Duodenal mucosa (tissue), 2 donors: ENCODE data around the gene LDLRAP1.
A peak's percentile ranks its signal among the peaks of the same experiment; 100 is the strongest.

ENCODE experiments used
- H3K27ac ChIP-seq: one replicate; pipeline ENCODE4 v1.7.0; 2013; ENCODE audit warnings: low read depth, low read length
- H3K27me3 ChIP-seq, 2 donors: one replicate each; pipeline ENCODE4 v1.7.0; 2013; ENCODE audit warnings: low read length in 2 of 2, control low read depth in 1 of 2; ENCODE audit not compliant: insufficient read depth in 2 of 2, control insufficient read depth in 1 of 2
- H3K36me3 ChIP-seq, 2 donors: one replicate each; pipeline ENCODE4 v1.7.0; 2013; ENCODE audit warnings: low read length in 2 of 2, control low read depth in 1 of 2; ENCODE audit not compliant: insufficient read depth in 2 of 2, control insufficient read depth in 1 of 2
- H3K4me1 ChIP-seq, 2 donors: one replicate each; pipeline ENCODE4 v1.7.0; 2013; ENCODE audit warnings: low read length in 2 of 2, control low read depth in 1 of 2; ENCODE audit not compliant: insufficient read depth in 2 of 2, control insufficient read depth in 1 of 2
- H3K4me3 ChIP-seq, 2 donors: one replicate each; pipeline ENCODE4 v1.7.0; 2013; ENCODE audit warnings: low read length in 2 of 2, low read depth in 1 of 2
- H3K9ac ChIP-seq, 2 donors: one replicate each; pipeline ENCODE4 v1.7.0; 2013; ENCODE audit warnings: low read length in 2 of 2, low read depth in 1 of 2
- H3K9me3 ChIP-seq, 2 donors: one replicate each; pipeline ENCODE4 v1.7.0; 2013; ENCODE audit warnings: low read length in 2 of 2, control low read depth in 1 of 2; ENCODE audit not compliant: control insufficient read depth in 1 of 2

Gene LDLRAP1

DNA sequence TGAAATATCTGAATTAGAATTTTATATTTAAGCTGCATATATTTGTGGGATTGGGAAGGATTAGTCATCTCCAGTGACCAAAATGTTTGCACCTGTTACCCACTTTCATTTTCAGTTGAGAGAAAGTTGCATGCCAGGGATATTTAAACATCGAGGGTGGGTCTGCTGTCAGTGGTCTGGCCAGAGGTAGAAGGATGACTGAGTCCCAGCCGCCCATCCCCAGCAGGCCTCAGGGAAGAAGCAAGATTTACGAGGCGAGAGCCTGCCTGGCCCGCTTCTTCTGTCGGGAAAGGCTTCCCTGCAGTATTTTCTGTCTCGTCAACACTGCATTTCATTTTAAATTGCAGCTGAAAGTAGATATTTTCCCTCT lies 71.8 kb downstream of the LDLRAP1 start:
- Histone ChIP-seq H3K9ac (no peak overlapping the region), H3K36me3 (no peaks in the 10 kb centered on the region), H3K27me3 (peaks cover 31 to 46% of the 10 kb centered on the region in 2 donors), H3K4me1 (peaks cover 20 to 37% of the 10 kb centered on the region in 2 donors), H3K27ac (no peak overlapping the region), H3K4me3 (peak overlapping the region in 1 of 2 donors; percentile 65), H3K9me3 (no peaks in the 10 kb centered on the region)

DNA sequence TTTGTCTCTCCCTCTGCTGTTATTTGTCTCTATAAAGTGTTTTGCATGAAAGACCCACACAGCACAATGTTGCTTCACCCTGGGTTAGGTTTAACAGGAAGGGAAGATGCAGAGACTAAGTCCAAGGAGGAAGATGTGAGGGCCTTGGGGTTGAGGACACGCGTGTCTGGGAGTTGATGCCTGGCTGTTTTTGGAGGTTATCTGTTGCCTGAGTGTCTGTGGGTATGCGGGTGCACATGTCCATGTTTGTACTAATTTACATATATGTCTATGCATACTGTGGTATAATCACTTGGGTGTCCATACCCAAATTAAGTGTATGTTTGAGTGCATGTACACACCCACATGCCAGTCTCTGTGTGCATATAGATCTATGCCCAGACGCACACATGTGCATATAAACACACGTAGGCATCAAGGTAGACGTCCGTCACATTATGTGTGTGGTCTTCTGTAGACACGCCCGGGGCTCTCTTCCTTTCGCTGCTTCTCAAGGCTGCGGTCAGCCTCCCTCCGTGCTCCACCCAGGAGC lies 72.2 kb downstream of the LDLRAP1 start:
- Histone ChIP-seq H3K27me3 (peaks cover 31 to 42% of the 10 kb centered on the region in 2 donors), H3K9me3 (no peaks in the 10 kb centered on the region), H3K36me3 (no peaks in the 10 kb centered on the region), H3K9ac (peak overlapping the region in 1 of 2 donors; percentile 27), H3K4me1 (peaks cover 23 to 40% of the 10 kb centered on the region in 2 donors), H3K27ac (peak overlapping the region; percentile 44), H3K4me3 (peak overlapping the region; percentile 65)

DNA sequence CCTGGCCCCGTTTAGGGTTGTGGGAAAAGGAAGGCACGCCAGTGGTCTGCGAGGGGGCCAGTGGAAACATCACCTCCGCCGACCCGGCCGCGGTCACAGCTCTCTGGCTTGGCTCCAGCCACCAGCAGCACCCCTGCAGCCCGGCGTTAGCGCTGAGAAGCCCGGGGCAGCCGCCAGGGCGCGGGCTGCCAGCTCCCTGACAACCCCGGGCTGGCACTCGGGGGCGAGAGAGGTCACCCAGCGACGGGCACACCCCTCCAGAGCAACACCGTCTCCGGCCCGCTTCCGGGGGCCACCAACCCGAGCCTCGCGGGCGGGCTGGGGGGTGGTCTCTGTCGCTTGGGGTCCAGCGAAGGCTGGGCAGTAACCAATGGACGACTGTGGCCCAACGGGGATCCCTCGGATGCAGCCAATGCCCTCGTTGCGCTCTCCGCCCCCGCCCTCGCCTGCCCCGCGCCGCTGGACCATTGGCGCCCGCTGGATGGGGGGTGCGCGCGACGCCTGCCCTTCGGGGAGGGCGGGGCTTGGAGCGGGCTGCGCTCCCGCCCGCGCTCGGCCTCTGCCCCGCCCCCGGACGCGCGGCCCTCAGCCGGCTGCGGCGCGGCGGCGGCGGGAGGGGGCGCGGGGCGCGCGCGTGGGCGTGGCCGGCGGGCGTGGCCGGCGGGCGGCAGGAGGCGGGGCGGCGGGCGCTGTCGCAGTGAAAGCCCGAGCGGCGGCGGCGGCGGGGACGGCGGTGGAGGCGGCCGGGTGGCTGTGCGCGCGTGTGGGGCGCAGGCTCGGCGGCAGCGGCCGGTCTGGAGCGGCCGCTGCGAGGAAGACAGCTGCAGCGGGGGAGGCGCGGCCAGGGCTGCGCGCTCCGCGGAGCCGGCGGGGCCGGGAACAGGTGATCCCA lies 72.9 kb downstream of the LDLRAP1 start, which contains the start of gene MAN1C1:
Gene MAN1C1 (plus strand): TSS at position 697 of the 892 bp plus-strand sequence. CDS start 1,007 bp downstream, outside the sequence.
- peak within 1 kb of the TSS; percentile 65 to 70 for H3K4me3 ChIP-seq
- peaks cover 31 to 35% of the 10 kb centered on the region in 2 donors for H3K27me3 ChIP-seq
- H3K9me3 ChIP-seq, result no peaks in the 10 kb centered on the region
- H3K4me1 ChIP-seq, result peaks cover 23 to 42% of the 10 kb centered on the region in 2 donors
- no peaks in the 10 kb centered on the region for H3K36me3 ChIP-seq
- peak within 1 kb of the TSS; percentile 39 to 51 for H3K9ac ChIP-seq
- peak within 1 kb of the TSS; percentile 44 for H3K27ac ChIP-seq

DNA sequence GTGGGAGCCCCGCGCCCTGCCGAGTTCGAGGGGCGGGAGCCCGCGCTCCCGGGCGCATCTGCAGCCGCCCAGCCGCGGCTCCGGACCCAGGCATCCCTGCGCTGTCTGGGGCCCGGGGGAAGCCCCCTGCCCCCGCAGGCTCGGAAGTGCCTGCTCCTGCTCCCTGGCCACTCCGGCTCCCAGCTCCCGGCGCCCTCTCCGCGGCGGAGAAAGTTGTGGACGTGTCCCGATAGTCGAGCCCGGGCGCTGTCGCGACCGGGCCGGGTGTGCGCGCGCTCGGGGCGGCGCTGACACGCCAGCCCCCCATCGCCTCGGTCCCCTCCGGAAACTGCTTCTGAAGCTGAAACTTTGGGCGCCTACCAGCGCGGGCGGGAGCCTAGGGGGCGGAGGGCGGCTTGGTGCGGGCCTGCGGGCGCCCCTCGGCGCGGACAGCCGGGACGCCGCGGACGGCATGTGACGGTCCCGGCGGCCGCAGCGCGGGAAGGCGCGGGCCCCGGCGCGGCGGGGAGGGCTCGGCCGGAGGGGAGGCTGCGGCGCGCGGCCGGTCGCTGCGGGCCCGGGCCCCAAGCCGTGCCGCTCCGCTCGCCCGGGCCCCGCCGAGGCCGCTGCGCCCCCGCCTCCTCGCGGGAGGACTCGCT lies 73.7 kb downstream of the LDLRAP1 start:
- no peaks in the 10 kb centered on the region for H3K9me3 ChIP-seq
- H3K27me3 ChIP-seq, result peaks cover 29 to 32% of the 10 kb centered on the region in 2 donors
- no peak overlapping the region for H3K27ac ChIP-seq
- H3K9ac ChIP-seq, result peak overlapping the region; percentile 39 to 51
- H3K36me3 ChIP-seq, result no peaks in the 10 kb centered on the region
- peaks cover 23 to 42% of the 10 kb centered on the region in 2 donors for H3K4me1 ChIP-seq
- peak overlapping the region; percentile 65 to 70 for H3K4me3 ChIP-seq

DNA sequence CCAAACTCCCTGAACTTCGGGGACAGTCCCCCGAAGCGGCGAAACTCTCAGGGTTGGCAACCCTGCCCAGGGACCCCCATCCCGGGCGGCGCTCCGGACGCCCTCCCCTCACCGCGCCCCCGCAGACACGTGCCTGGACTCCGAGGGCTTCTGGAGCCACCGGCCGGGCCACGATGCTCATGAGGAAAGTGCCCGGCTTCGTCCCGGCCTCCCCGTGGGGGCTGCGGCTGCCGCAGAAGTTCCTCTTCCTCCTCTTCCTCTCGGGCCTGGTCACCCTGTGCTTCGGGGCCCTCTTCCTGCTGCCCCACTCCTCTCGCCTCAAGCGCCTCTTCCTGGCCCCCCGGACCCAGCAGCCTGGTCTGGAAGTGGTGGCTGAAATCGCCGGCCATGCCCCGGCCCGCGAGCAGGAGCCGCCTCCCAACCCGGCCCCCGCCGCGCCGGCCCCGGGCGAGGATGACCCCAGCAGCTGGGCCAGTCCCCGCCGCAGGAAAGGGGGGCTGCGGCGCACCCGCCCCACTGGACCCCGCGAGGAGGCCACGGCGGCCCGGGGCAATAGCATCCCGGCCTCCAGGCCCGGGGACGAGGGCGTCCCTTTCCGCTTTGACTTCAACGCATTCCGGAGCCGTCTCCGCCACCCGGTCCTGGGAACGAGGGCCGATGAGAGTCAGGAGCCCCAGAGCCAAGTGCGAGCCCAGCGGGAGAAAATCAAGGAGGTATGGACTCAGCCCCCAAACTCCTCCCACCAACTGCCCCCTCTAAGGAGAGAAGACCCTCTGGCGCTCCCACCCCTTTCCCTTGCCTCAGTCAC lies 74.4 kb downstream of the LDLRAP1 start:
- no peak overlapping the region for H3K27ac ChIP-seq

DNA sequence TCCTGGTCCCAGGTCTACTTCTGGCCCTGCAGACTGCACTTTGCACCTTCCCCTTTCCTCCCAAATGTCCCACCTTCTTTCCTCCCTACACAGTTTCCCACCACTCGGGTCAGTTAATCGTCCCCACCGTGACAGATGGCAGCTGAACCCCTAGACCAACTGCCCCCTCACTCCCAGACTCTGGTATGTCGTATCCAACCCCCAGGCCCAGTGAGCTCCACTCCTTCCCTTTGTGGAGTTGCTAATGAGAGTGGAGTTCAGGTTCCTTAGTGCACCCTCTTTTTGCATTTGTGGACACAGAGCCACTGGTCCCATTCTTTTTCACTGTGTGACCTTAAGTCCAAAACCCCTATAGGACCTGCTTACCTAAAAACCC lies 75.0 kb downstream of the LDLRAP1 start:
- no peak overlapping the region for H3K27ac ChIP-seq
- peak overlapping the region; percentile 51 to 70 for H3K4me3 ChIP-seq
- H3K27me3 ChIP-seq, result peaks cover 25 to 28% of the 10 kb centered on the region in 2 donors
- H3K36me3 ChIP-seq, result no peaks in the 10 kb centered on the region
- peak overlapping the region in 1 of 2 donors; percentile 1 for H3K9ac ChIP-seq
- H3K9me3 ChIP-seq, result no peaks in the 10 kb centered on the region
- peaks cover 23 to 42% of the 10 kb centered on the region in 2 donors for H3K4me1 ChIP-seq

More for the DNA sequence above, 74.4 kb downstream of the LDLRAP1 start:
- peaks cover 23 to 42% of the 10 kb centered on the region in 2 donors for H3K4me1 ChIP-seq
- peaks cover 25 to 32% of the 10 kb centered on the region in 2 donors for H3K27me3 ChIP-seq
- no peaks in the 10 kb centered on the region for H3K36me3 ChIP-seq
- peak overlapping the region; percentile 51 to 70 for H3K4me3 ChIP-seq
- H3K9me3 ChIP-seq, result no peaks in the 10 kb centered on the region
- peak overlapping the region in 1 of 2 donors; percentile 1 for H3K9ac ChIP-seq
